IMR-90 (cell line): ENCODE measurements around the gene MRM1.

Source experiments
- CEBPB ChIP-seq: IDR thresholded peaks from 2 replicates; pipeline ENCODE4 v1.6.1; 2012; ENCODE audit warnings: low read depth, low read length, improper control_type of control experiment
- MAFK ChIP-seq: IDR thresholded peaks from 2 replicates; pipeline ENCODE4 v1.6.1; 2012; ENCODE audit warnings: low read depth, low read length, improper control_type of control experiment
- MXI1 ChIP-seq: IDR thresholded peaks from 2 replicates; pipeline ENCODE4 v1.6.1; 2012; ENCODE audit warnings: low read depth, mild to moderate bottlenecking, low read length, moderate library complexity, borderline replicate concordance
- POLR2A ChIP-seq: IDR thresholded peaks from 2 replicates; pipeline ENCODE4 v1.6.1; 2012; ENCODE audit warnings: mild to moderate bottlenecking, low read depth, low read length
- RAD21 ChIP-seq: IDR thresholded peaks from 2 replicates; pipeline ENCODE4 v1.6.1; 2012; ENCODE audit warnings: low read length, improper control_type of control experiment
- RFX5 ChIP-seq: IDR thresholded peaks from 2 replicates; pipeline ENCODE4 v1.8.0; 2012; ENCODE audit warnings: low read depth, mild to moderate bottlenecking, low read length, moderate library complexity
- SMC3 ChIP-seq: fragments of 150-350 bp; IDR thresholded peaks from 2 replicates; pipeline ENCODE4 v1.6.1; 2016; ENCODE audit warnings: low read depth, mild to moderate bottlenecking, antibody characterized with exemption, low read length, moderate library complexity
- TF ChIP-seq, protein P1 (sequence below): conservative IDR thresholded peaks from 2 replicates; pipeline ENCODE4 v1.5.1; 2012; ENCODE audit warnings: mild to moderate bottlenecking, low read depth, low read length, improper control_type of control experiment

DNA sequence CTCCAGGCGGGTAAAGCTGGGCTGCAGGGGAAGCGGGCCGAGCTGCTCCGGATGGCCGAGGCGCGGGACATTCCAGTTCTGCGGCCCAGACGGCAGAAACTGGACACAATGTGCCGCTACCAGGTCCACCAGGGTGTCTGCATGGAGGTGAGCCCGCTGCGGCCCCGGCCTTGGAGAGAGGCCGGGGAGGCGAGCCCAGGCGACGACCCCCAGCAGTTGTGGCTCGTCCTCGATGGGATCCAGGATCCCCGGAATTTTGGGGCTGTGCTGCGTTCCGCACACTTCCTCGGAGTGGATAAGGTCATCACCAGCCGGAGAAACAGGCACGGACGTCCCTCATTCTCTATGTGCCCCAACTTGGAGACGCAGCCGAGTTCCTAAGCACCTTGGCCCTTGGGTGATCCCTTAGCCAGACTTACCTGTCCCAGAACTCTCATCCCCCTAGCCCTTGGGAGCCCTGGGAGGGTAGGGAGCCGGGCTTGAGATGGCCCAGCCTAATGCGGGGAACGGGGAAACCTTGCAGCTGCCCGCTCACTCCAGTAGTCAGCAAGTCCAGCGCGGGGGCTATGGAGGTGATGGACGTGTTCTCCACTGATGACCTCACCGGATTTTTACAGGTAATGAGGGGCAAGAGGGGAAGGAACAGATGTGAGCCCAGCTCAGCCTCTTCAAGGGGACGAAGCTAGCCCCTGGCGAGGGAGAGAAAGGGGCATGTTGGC lies 806 bp downstream of the MRM1 start:
- TF ChIP-seq POLR2A (no peak), MAFK (no peak), CEBPB (no peak), SMC3 (no peak), MXI1 (no peak), RAD21 (no peak), RFX5 (no peak)
- TF ChIP-seq, protein P1, sequence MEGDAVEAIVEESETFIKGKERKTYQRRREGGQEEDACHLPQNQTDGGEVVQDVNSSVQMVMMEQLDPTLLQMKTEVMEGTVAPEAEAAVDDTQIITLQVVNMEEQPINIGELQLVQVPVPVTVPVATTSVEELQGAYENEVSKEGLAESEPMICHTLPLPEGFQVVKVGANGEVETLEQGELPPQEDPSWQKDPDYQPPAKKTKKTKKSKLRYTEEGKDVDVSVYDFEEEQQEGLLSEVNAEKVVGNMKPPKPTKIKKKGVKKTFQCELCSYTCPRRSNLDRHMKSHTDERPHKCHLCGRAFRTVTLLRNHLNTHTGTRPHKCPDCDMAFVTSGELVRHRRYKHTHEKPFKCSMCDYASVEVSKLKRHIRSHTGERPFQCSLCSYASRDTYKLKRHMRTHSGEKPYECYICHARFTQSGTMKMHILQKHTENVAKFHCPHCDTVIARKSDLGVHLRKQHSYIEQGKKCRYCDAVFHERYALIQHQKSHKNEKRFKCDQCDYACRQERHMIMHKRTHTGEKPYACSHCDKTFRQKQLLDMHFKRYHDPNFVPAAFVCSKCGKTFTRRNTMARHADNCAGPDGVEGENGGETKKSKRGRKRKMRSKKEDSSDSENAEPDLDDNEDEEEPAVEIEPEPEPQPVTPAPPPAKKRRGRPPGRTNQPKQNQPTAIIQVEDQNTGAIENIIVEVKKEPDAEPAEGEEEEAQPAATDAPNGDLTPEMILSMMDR, result no peak
